C4-2B (cell line): ENCODE measurements around the gene ARF3.

Experiments
- ZFX ChIP-seq: fragments of 450-650 bp; IDR thresholded peaks from 2 replicates; pipeline ENCODE4 v1.6.1; 2017
- TF ChIP-seq, protein P1 (sequence below): fragments of 450-650 bp; conservative IDR thresholded peaks from 2 replicates; pipeline ENCODE4 v1.5.1; 2017; ENCODE audit warnings: mild to moderate bottlenecking

DNA sequence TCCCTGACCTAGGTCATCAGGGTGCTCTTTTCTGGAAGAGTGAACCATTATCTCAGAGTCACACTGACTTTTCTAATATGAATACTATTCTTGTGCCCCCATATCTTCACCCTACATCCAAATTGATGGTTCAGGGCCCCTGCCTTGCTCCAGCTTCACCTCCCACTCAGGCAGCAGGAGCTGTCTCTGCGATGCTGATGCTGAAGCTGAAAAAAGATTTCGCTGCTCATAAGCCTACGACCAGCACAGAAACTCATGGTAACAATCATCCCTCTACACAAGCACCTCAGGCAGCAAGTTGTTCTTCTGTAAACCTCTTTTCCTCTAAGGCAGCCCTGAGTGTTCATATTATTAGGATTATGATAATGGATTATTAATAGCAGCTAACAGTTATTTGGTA lies 3.2 kb downstream of the ARF3 start:
- TF ChIP-seq, protein P1, sequence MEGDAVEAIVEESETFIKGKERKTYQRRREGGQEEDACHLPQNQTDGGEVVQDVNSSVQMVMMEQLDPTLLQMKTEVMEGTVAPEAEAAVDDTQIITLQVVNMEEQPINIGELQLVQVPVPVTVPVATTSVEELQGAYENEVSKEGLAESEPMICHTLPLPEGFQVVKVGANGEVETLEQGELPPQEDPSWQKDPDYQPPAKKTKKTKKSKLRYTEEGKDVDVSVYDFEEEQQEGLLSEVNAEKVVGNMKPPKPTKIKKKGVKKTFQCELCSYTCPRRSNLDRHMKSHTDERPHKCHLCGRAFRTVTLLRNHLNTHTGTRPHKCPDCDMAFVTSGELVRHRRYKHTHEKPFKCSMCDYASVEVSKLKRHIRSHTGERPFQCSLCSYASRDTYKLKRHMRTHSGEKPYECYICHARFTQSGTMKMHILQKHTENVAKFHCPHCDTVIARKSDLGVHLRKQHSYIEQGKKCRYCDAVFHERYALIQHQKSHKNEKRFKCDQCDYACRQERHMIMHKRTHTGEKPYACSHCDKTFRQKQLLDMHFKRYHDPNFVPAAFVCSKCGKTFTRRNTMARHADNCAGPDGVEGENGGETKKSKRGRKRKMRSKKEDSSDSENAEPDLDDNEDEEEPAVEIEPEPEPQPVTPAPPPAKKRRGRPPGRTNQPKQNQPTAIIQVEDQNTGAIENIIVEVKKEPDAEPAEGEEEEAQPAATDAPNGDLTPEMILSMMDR, result no peak
- TF ChIP-seq ZFX, result no peak
